ENCODE results near the gene TICRR.

DNA sequence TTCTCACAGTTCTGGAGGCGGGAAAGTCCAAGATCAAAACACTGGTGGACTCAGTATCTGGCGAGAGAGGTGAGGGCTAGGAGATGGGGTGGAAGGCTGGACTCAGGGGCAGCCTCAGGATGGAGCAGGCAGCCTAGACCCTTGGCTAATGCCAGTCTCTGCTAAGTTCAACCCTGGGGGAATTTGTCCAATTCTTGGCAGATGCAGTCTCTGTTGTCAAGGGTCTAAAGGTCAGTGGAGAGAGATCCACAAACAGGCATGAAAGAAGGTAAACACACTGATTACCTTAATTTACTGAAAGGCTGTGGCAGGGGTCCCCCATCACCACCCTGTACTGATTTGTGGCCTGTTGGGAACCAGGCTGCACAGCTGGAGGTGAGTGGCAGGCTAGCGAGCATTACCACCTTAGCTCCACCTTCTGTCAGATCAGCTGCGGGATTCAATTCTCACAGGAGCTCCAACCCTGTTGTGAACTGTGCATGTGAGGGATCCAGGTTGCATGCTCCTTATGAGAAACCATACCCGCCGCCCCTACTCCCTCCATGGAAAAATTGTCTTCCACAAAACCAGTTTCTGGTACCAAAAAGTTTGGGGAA is 46.4 kb upstream of the TICRR start:
- TF ChIP-seq POU5F1 (IDR thresholded peaks at IDR 0.05; ENCODE audit: low read depth, low read length) (no peak), CBX5 (IDR thresholded peaks at IDR 0.05; ENCODE audit: low read depth, low read length) (no peak), SAP30 (IDR thresholded peaks at IDR 0.05; ENCODE audit: insufficient read depth, insufficient replicate concordance, low read length) (no peak), EZH2 (IDR thresholded peaks at IDR 0.05; ENCODE audit: low read depth, low read length, severe bottlenecking) (no peak), CREB1 (IDR thresholded peaks at IDR 0.05) (no peak), POLR2AphosphoS5 (IDR thresholded peaks at IDR 0.05; ENCODE audit: low read depth, low read length) (no peak), KDM1A (IDR thresholded peaks at IDR 0.05; ENCODE audit: borderline replicate concordance, low read length) (no peak), EP300 (IDR thresholded peaks at IDR 0.05; ENCODE audit: borderline replicate concordance in 1 of 2, low read depth in 2 of 2, low read length in 2 of 2) (no peak), RAD21 (IDR thresholded peaks at IDR 0.05 in 1 of 2, conservative IDR thresholded peaks at IDR 0.05 in 1 of 2; ENCODE audit: low read depth in 2 of 2, low read length in 2 of 2) (no peak), ZNF274 (IDR thresholded peaks at IDR 0.05; ENCODE audit: borderline replicate concordance, extremely low read depth, low read length) (no peak), SIN3A (conservative IDR thresholded peaks at IDR 0.05 in 1 of 2, IDR thresholded peaks at IDR 0.05 in 1 of 2; ENCODE audit: low read depth in 1 of 2, low read length in 2 of 2) (no peak), SP4 (IDR thresholded peaks at IDR 0.05; ENCODE audit: low read length) (no peak), POLR2A (IDR thresholded peaks at IDR 0.05; ENCODE audit: control extremely low read depth in 1 of 2, low read depth in 2 of 2, low read length in 2 of 2) (no peak)
- TF ChIP-seq, protein P1, sequence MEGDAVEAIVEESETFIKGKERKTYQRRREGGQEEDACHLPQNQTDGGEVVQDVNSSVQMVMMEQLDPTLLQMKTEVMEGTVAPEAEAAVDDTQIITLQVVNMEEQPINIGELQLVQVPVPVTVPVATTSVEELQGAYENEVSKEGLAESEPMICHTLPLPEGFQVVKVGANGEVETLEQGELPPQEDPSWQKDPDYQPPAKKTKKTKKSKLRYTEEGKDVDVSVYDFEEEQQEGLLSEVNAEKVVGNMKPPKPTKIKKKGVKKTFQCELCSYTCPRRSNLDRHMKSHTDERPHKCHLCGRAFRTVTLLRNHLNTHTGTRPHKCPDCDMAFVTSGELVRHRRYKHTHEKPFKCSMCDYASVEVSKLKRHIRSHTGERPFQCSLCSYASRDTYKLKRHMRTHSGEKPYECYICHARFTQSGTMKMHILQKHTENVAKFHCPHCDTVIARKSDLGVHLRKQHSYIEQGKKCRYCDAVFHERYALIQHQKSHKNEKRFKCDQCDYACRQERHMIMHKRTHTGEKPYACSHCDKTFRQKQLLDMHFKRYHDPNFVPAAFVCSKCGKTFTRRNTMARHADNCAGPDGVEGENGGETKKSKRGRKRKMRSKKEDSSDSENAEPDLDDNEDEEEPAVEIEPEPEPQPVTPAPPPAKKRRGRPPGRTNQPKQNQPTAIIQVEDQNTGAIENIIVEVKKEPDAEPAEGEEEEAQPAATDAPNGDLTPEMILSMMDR (IDR thresholded peaks at IDR 0.05; ENCODE audit: control extremely low read depth in 1 of 3, insufficient read depth in 1 of 3, low read depth in 1 of 3, low read length in 3 of 3), result no peak
